ENCODE results near the gene FOXF2.

The FOXF2 gene

DNA sequence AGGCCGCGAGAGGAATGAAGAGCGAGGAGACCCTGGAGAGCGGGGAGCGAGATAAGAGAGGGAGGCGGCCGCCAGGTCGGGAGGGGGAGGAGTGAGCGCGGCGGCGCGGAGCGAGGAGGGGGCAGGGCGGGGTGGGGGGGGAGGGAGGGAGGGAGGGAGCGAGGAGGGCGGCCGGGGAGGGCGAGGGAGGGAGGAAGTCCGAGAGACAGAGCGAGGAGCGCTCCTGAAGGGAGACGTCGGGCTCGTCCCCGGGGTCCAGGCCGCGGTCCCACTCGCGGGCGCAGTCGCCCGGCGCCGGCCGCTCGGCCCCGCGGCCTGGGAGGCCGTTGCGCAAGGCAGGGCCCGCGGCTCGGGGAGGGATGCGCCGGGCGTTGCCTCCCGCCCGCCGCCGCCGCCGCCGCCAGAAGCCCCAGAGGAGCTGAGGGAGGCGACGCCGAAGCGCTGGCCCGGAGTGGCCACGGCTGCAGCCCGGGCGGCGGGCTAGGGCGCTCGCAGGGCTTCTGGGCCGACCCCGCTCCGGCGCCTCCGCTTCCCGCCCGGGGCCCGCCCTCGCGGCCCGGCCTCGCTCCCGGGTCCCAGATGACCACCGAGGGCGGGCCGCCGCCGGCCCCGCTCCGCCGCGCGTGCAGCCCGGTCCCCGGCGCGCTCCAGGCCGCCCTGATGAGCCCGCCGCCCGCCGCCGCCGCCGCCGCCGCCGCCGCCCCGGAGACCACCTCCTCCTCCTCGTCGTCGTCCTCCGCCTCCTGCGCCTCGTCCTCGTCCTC, at the start of gene FOXF2:
Gene FOXF2, plus strand, starts transcription at position 208 of the 764 bp plus-strand sequence. Its CDS starts 372 bp downstream, at position 580.
- DNase-seq (ENCODE audit: low read depth), result no peak
- H3K4me3 ChIP-seq (ENCODE audit: low read depth, low read length), result peak within 1 kb of the TSS; percentile 71
- TF ChIP-seq, protein P1, sequence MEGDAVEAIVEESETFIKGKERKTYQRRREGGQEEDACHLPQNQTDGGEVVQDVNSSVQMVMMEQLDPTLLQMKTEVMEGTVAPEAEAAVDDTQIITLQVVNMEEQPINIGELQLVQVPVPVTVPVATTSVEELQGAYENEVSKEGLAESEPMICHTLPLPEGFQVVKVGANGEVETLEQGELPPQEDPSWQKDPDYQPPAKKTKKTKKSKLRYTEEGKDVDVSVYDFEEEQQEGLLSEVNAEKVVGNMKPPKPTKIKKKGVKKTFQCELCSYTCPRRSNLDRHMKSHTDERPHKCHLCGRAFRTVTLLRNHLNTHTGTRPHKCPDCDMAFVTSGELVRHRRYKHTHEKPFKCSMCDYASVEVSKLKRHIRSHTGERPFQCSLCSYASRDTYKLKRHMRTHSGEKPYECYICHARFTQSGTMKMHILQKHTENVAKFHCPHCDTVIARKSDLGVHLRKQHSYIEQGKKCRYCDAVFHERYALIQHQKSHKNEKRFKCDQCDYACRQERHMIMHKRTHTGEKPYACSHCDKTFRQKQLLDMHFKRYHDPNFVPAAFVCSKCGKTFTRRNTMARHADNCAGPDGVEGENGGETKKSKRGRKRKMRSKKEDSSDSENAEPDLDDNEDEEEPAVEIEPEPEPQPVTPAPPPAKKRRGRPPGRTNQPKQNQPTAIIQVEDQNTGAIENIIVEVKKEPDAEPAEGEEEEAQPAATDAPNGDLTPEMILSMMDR (conservative IDR thresholded peaks at IDR 0.05; ENCODE audit: low read depth, low read length), result no peak

GRCh38 chr6:1346101-1346500, 43.3 kb upstream of the FOXF2 start:
- peak; percentile 66 for DNase-seq (ENCODE audit: low read depth)
- TF ChIP-seq, protein P1 (conservative IDR thresholded peaks at IDR 0.05; ENCODE audit: low read depth, low read length), result no peak
- no peak overlapping the region for H3K4me3 ChIP-seq (ENCODE audit: low read depth, low read length)

DNA sequence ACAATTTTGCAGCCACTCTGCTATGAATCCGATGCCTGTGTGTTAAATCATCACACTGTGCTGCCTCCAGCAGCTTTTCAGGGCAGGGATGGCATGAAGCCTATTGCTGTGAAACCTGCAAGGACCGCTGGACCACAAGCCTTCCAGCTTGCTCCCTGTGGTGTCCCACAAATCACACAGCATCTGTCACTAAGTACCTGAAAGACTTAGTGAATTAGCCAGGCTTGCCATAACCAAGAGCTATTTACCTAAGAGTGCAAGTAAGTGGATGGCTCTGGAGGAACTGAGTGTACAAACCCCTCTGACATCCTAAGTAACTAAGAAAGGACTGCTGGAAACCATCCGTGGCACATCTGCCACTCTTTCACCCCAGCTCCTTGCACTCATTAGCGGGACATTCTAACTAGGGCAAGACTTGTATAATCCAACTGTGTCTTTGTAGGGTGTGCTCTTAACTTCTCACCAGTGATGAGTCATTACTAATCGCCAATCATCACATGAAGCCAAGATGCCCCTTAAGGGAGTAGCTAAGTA, 42.8 kb upstream of the FOXF2 start:
- DNase-seq (ENCODE audit: low read depth), result peak; percentile 42
- TF ChIP-seq, protein P1 (conservative IDR thresholded peaks at IDR 0.05; ENCODE audit: low read depth, low read length), result no peak
- H3K4me3 ChIP-seq (ENCODE audit: low read depth, low read length), result no peak overlapping the region

- TF ChIP-seq, protein P1 (conservative IDR thresholded peaks at IDR 0.05; ENCODE audit: low read depth, low read length), result no peak
- no peak for DNase-seq (ENCODE audit: low read depth)
- no peak overlapping the region for H3K4me3 ChIP-seq (ENCODE audit: low read depth, low read length)
These were observed 42.2 kb upstream of the FOXF2 start for GRCh38 chr6:1347161-1347560.

- peak; percentile 65 for DNase-seq (ENCODE audit: low read depth)
- H3K4me3 ChIP-seq (ENCODE audit: low read depth, low read length), result no peak overlapping the region
- TF ChIP-seq, protein P1 (conservative IDR thresholded peaks at IDR 0.05; ENCODE audit: low read depth, low read length), result no peak
These were observed 40.7 kb upstream of the FOXF2 start for GRCh38 chr6:1348675-1349074.

DNA sequence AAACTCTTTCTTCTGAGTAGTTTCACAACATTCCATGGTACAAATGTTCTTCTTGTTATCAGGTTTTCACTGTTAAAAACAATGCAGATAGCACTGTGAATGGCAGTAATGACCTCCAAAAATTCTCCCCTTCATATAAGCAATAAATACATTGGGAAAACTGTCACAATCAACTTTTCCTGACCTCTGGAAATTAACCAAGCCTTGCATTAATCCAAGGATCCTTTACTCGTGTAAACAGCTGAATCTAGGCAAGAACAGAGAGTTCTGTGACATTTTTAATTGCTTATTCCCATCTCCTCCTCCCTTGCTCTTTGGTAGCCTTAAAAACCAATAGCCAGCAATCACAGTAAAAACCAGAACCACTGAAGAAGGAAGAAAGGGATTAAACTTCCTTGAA, 39.7 kb upstream of the FOXF2 start:
- no peak for DNase-seq (ENCODE audit: low read depth)
- H3K4me3 ChIP-seq (ENCODE audit: low read depth, low read length), result no peak overlapping the region
- TF ChIP-seq, protein P1 (conservative IDR thresholded peaks at IDR 0.05; ENCODE audit: low read depth, low read length), result no peak

Measured in choroid plexus epithelial cell (primary cell).